ENCODE data around the gene OSGIN1.

The OSGIN1 gene

GRCh38 chr16:83956336-83957289 lies 3.6 kb downstream of the OSGIN1 start:
- peak; percentile 83 for TF ChIP-seq CTCF (IDR thresholded peaks at IDR 0.05; ENCODE audit: low read depth, low read length)
- peak; percentile 44 for DNase-seq (ENCODE audit: extremely low read depth, low read depth)

GRCh38 chr16:83957296-83957855 lies 4.3 kb downstream of the OSGIN1 start:
- no peak for TF ChIP-seq CTCF (IDR thresholded peaks at IDR 0.05; ENCODE audit: low read depth, low read length)
- no peak for DNase-seq (ENCODE audit: extremely low read depth, low read depth)

- no peak for DNase-seq (ENCODE audit: extremely low read depth, low read depth)
- TF ChIP-seq CTCF (IDR thresholded peaks at IDR 0.05; ENCODE audit: low read depth, low read length): no peak
These were observed 5.3 kb downstream of the OSGIN1 start for GRCh38 chr16:83958137-83958845.

GRCh38 chr16:83958846-83959565 lies 6.0 kb downstream of the OSGIN1 start:
- TF ChIP-seq CTCF (IDR thresholded peaks at IDR 0.05; ENCODE audit: low read depth, low read length): no peak
- DNase-seq (ENCODE audit: extremely low read depth, low read depth): no peak

GRCh38 chr16:83959656-83960434 lies 6.8 kb downstream of the OSGIN1 start:
- no peak for DNase-seq (ENCODE audit: extremely low read depth, low read depth)
- TF ChIP-seq CTCF (IDR thresholded peaks at IDR 0.05; ENCODE audit: low read depth, low read length): no peak

GRCh38 chr16:83960521-83961249 lies 7.6 kb downstream of the OSGIN1 start:
- no peak for TF ChIP-seq CTCF (IDR thresholded peaks at IDR 0.05; ENCODE audit: low read depth, low read length)
- no peak for DNase-seq (ENCODE audit: extremely low read depth, low read depth)
